DMS 273 (cell line): ENCODE data around the gene GBGT1.

Experiments
- DNase-seq: peaks from one replicate; lab custom pipeline; 2025; ENCODE audit not compliant: unreplicated experiment; lab: John Stamatoyannopoulos, UW

The GBGT1 gene

GRCh38 chr9:133144904-133145851, 18.5 kb downstream of the GBGT1 start:
- DNase-seq: peak; percentile 32

- DNase-seq: peak; percentile 86
Observed at GRCh38 chr9:133144142-133144903, 19.4 kb downstream of the GBGT1 start.

- DNase-seq: no peak
Observed at GRCh38 chr9:133143639-133144141, 20.0 kb downstream of the GBGT1 start.

GRCh38 chr9:133142684-133143622, 20.8 kb downstream of the GBGT1 start:
- DNase-seq: no peak

GRCh38 chr9:133141833-133142595, 21.7 kb downstream of the GBGT1 start:
- DNase-seq: no peak

GRCh38 chr9:133140606-133141005, 23.1 kb downstream of the GBGT1 start:
- no peak for DNase-seq

GRCh38 chr9:133140174-133140505, 23.6 kb downstream of the GBGT1 start:
- DNase-seq: no peak

GRCh38 chr9:133139246-133140173, 24.2 kb downstream of the GBGT1 start:
- DNase-seq: no peak

GRCh38 chr9:133137451-133138231, 26.1 kb downstream of the GBGT1 start:
- DNase-seq: no peak

- DNase-seq: peak; percentile 79
Observed at GRCh38 chr9:133135146-133135745, 28.5 kb downstream of the GBGT1 start.

GRCh38 chr9:133134388-133135145, 29.1 kb downstream of the GBGT1 start:
- DNase-seq: no peak

GRCh38 chr9:133133681-133134387, 29.9 kb downstream of the GBGT1 start:
- peak; percentile 86 for DNase-seq

- no peak for DNase-seq
Observed at GRCh38 chr9:133132174-133132573, 31.5 kb downstream of the GBGT1 start.

- DNase-seq: no peak
Observed at GRCh38 chr9:133131506-133131905, 32.2 kb downstream of the GBGT1 start.

- no peak for DNase-seq
Observed at GRCh38 chr9:133130685-133131244, 32.9 kb downstream of the GBGT1 start.
